Osteoblast (primary cell): ENCODE results near the gene ARHGEF7. TPM values are rescaled to one million over a fixed set of nuclear protein-coding genes. Genes with fewer than 3 reads are reported as not detected.

Experiments
- DNase-seq: peaks from one replicate; pipeline ENCODE4 v3.0.0; 2011; ENCODE audit warnings: low spot score, mixed read lengths; ENCODE audit not compliant: insufficient read length; ENCODE audit errors: missing footprints
- H2AFZ ChIP-seq: 2 replicates; pipeline ENCODE4 v1.6.0; 2011; ENCODE audit warnings: mild to moderate bottlenecking, low read length
- H3K27ac ChIP-seq: 2 replicates; pipeline ENCODE4 v1.5.1; 2011; ENCODE audit warnings: mild to moderate bottlenecking, low read depth, low read length, moderate library complexity
- H3K27me3 ChIP-seq: 2 replicates; pipeline ENCODE4 v1.6.0; 2012; ENCODE audit warnings: mild to moderate bottlenecking, control low read depth, inconsistent platforms, low read length, moderate library complexity; ENCODE audit not compliant: insufficient read depth
- H3K36me3 ChIP-seq: 2 replicates; pipeline ENCODE4 v1.5.1; 2011; ENCODE audit warnings: mild to moderate bottlenecking, low read length, control low read depth, moderate library complexity; ENCODE audit not compliant: insufficient read depth
- H3K4me1 ChIP-seq: 2 replicates; pipeline ENCODE4 v1.5.1; 2011; ENCODE audit warnings: mild to moderate bottlenecking, low read length, control low read depth, moderate library complexity; ENCODE audit not compliant: insufficient read depth
- H3K4me2 ChIP-seq: 2 replicates; pipeline ENCODE4 v1.6.0; 2011; ENCODE audit warnings: mild to moderate bottlenecking, low read length; ENCODE audit not compliant: insufficient read depth
- H3K4me3 ChIP-seq: fragments of 200-600 bp; sonication (generic); 3 replicates; pipeline ENCODE4 v1.5.1; 2012; ENCODE audit warnings: mild to moderate bottlenecking, low read length, inconsistent platforms; ENCODE audit not compliant: insufficient read depth
- H3K79me2 ChIP-seq: 2 replicates; pipeline ENCODE4 v1.6.0; 2012; ENCODE audit warnings: mild to moderate bottlenecking, low read length, control low read depth, inconsistent platforms; ENCODE audit not compliant: insufficient read depth
- H3K9me3 ChIP-seq: 2 replicates; pipeline ENCODE4 v1.5.1; 2011; ENCODE audit warnings: low read depth, low read length, control low read depth
- H4K20me1 ChIP-seq: 2 replicates; pipeline ENCODE4 v1.6.0; 2012; ENCODE audit warnings: mild to moderate bottlenecking, low read length, control low read depth; ENCODE audit not compliant: insufficient read depth
- CTCF ChIP-seq: IDR thresholded peaks from 2 replicates; pipeline ENCODE4 v1.5.1; 2011; ENCODE audit warnings: mild to moderate bottlenecking, low read depth, low read length, moderate library complexity; ENCODE audit errors: extremely low read depth
- total RNA-seq: library from RNA; depleted of rRNA; stranded (reverse); fragments of >200 nt; gene quantifications from 2 replicates; pipeline ENCODE4 v1.2.3, GENCODE V29; 2012

The ARHGEF7 gene
- total RNA-seq, 1 donor, result 27.5 TPM

GRCh38 chr13:111265701-111266035, 150.6 kb downstream of the ARHGEF7 start:
- no peak for DNase-seq
- no peak for TF ChIP-seq CTCF
- Histone ChIP-seq H3K79me2 (peaks cover 2% of the 10 kb centered on the region), H2AFZ (no peak overlapping the region), H3K4me1 (peaks cover 11% of the 10 kb centered on the region), H3K27me3 (no peaks in the 10 kb centered on the region), H4K20me1 (peaks cover 10% of the 10 kb centered on the region), H3K4me3 (no peak overlapping the region), H3K27ac (no peak overlapping the region), H3K9me3 (no peaks in the 10 kb centered on the region), H3K36me3 (peaks cover 20% of the 10 kb centered on the region), H3K4me2 (no peak overlapping the region)

- H3K4me1 ChIP-seq, result peaks cover 15% of the 10 kb centered on the region
- peaks cover 11% of the 10 kb centered on the region for H3K79me2 ChIP-seq
- no peaks in the 10 kb centered on the region for H3K27me3 ChIP-seq
- H2AFZ ChIP-seq, result no peak overlapping the region
- H3K9me3 ChIP-seq, result no peaks in the 10 kb centered on the region
- no peak overlapping the region for H3K4me2 ChIP-seq
- DNase-seq, result no peak
- TF ChIP-seq CTCF, result no peak
- H3K27ac ChIP-seq, result no peak overlapping the region
- H3K36me3 ChIP-seq, result peaks cover 20% of the 10 kb centered on the region
- no peak overlapping the region for H3K4me3 ChIP-seq
- H4K20me1 ChIP-seq, result peaks cover 8% of the 10 kb centered on the region
These were observed 152.1 kb downstream of the ARHGEF7 start for GRCh38 chr13:111267205-111267604.

- Histone ChIP-seq H4K20me1 (peaks cover 5% of the 10 kb centered on the region), H3K4me2 (no peak overlapping the region), H3K4me3 (no peak overlapping the region), H3K36me3 (peaks cover 20% of the 10 kb centered on the region), H3K9me3 (no peaks in the 10 kb centered on the region), H3K27ac (no peak overlapping the region), H3K27me3 (no peaks in the 10 kb centered on the region), H3K79me2 (peaks cover 11% of the 10 kb centered on the region), H3K4me1 (peaks cover 15% of the 10 kb centered on the region), H2AFZ (no peak overlapping the region)
- no peak for DNase-seq
- TF ChIP-seq CTCF, result no peak
These were observed 152.7 kb downstream of the ARHGEF7 start for GRCh38 chr13:111267784-111268183.

GRCh38 chr13:111269508-111269907, 154.4 kb downstream of the ARHGEF7 start:
- Histone ChIP-seq H3K79me2 (peaks cover 11% of the 10 kb centered on the region), H3K4me2 (peak overlapping the region; percentile 83), H4K20me1 (no peaks in the 10 kb centered on the region), H3K27ac (peak overlapping the region; percentile 71), H3K36me3 (peaks cover 24% of the 10 kb centered on the region), H3K27me3 (no peaks in the 10 kb centered on the region), H3K9me3 (no peaks in the 10 kb centered on the region), H3K4me3 (no peak overlapping the region), H3K4me1 (peaks cover 15% of the 10 kb centered on the region), H2AFZ (no peak overlapping the region)
- no peak for DNase-seq
- no peak for TF ChIP-seq CTCF
